Measurements from ENCODE around the gene GFM1.

DNA sequence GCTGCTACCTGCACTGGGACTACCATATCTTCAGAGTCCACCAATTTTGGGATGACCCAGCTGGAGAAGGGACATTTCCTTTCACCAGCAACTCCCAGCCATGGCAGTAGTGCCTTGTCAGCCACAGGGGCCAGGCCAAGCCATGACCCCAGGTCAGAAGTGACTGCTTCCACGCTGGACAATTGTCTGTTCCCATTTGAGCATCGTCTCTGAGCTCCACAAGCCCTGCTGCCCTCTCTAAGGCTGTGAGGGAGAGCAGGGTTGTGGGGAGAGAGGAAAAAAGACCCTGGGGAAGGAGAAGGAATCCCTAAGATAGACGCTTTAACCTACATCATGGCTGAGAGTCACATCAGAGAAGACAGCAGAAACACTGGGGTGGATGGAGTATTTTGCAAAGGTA lies 95.3 kb downstream of the GFM1 start:
- no peak for TF ChIP-seq POLR2A (IDR thresholded peaks at IDR 0.05)
- TF ChIP-seq, protein P1, sequence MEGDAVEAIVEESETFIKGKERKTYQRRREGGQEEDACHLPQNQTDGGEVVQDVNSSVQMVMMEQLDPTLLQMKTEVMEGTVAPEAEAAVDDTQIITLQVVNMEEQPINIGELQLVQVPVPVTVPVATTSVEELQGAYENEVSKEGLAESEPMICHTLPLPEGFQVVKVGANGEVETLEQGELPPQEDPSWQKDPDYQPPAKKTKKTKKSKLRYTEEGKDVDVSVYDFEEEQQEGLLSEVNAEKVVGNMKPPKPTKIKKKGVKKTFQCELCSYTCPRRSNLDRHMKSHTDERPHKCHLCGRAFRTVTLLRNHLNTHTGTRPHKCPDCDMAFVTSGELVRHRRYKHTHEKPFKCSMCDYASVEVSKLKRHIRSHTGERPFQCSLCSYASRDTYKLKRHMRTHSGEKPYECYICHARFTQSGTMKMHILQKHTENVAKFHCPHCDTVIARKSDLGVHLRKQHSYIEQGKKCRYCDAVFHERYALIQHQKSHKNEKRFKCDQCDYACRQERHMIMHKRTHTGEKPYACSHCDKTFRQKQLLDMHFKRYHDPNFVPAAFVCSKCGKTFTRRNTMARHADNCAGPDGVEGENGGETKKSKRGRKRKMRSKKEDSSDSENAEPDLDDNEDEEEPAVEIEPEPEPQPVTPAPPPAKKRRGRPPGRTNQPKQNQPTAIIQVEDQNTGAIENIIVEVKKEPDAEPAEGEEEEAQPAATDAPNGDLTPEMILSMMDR (IDR thresholded peaks at IDR 0.05) = no peak

All from esophagus squamous epithelium (tissue), 4 donors.